ENCODE data around the gene OSTM1.

DNA sequence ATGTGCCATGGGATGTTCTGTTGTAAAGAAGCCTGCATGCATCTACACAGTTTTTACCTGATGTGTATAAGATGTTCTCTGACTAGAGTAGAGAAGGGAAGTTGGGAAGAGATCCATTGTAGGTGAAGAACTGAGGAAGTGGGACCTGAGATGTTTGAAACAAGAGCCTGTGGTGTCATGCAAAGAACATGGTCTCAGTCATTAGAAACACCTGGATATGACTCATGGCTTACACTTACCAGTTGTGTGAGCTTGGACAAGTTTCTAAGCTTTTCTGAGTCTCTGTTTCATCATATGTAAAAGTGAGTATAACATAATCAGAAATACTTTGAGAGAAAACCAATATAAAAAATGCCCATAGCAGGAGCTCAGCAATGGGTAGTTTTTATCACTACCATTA is 64.6 kb downstream of the OSTM1 start:
- TF ChIP-seq, protein P1, sequence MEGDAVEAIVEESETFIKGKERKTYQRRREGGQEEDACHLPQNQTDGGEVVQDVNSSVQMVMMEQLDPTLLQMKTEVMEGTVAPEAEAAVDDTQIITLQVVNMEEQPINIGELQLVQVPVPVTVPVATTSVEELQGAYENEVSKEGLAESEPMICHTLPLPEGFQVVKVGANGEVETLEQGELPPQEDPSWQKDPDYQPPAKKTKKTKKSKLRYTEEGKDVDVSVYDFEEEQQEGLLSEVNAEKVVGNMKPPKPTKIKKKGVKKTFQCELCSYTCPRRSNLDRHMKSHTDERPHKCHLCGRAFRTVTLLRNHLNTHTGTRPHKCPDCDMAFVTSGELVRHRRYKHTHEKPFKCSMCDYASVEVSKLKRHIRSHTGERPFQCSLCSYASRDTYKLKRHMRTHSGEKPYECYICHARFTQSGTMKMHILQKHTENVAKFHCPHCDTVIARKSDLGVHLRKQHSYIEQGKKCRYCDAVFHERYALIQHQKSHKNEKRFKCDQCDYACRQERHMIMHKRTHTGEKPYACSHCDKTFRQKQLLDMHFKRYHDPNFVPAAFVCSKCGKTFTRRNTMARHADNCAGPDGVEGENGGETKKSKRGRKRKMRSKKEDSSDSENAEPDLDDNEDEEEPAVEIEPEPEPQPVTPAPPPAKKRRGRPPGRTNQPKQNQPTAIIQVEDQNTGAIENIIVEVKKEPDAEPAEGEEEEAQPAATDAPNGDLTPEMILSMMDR (IDR thresholded peaks at IDR 0.05) = no peak
- TF ChIP-seq POLR2AphosphoS5 (IDR thresholded peaks at IDR 0.05) = no peak

All from prostate gland (tissue), 2 donors.